GM19238 (cell line): Measurements from ENCODE around the gene HLA-DQB2.
"Not testable (repeated sequence)": the region's sequence is repeated elsewhere in the genome, so short reads cannot be mapped to it uniquely, and the experiment has no call there.

ENCODE experiments used
- DNase-seq: peaks from one replicate; pipeline ENCODE4 v3.0.0; 2011; ENCODE audit warnings: low spot score; ENCODE audit not compliant: insufficient read length

The HLA-DQB2 gene

DNA sequence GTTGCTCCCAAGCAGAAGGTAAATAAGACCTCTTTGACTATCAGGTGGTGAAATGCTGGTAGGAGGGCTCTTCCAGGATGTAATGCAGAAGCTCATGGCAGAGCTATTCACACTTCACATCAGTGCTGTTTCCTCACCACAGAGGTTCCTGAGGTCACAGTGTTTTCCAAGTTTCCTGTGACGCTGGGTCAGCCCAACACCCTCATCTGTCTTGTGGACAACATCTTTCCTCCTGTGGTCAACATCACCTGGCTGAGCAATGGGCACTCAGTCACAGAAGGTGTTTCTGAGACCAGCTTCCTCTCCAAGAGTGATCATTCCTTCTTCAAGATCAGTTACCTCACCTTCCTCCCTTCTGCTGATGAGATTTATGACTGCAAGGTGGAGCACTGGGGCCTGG, 17.7 kb downstream of the HLA-DQB2 start:
- not testable (repeated sequence) for DNase-seq

DNA sequence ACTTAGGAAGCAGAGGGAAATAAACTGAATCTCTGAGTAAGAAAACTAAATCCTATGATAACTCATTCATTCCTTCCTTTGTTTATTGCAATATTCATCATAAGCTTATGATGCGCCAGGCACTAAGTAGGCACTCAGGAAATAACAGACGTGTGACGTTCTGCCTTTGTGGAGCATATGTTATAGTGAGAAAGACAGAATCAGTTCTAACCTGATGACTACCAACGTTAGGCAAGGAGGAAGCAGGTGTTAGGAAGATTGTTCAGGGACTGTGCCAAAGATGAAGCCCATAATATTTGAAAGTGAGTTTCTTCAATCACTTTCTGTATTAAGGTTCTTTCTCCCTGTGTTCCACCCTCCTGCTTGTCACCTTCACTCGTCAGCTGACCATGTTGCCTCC, 18.6 kb downstream of the HLA-DQB2 start:
- no peak for DNase-seq

DNA sequence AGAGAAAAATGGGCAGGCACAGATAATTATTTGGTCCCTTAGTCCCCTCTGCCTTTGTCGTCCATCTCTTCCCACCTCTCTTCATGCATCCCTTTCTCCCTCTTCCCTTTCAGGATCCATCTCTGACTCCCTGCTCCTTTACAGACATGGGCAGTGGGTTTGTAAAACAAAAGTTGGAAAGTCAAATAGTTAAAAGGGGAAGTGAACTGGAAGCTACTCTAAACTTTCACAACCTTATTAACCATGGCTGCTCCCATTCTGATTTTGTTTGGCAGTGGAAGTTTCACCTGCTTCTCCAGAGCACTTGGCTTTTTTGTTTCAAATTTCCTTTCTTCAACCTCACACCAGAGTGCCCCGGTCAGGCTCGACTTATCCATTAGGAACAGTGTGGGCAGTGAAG, 21.0 kb downstream of the HLA-DQB2 start:
- DNase-seq, result no peak

- no peak for DNase-seq
Observed at GRCh38 chr6:32741031-32741960, 22.0 kb downstream of the HLA-DQB2 start, which contains the start of gene HLA-DQA2. Gene HLA-DQA2 (plus strand): TSS chr6:32741391. CDS start chr6:32741444, 53 bp downstream.

DNA sequence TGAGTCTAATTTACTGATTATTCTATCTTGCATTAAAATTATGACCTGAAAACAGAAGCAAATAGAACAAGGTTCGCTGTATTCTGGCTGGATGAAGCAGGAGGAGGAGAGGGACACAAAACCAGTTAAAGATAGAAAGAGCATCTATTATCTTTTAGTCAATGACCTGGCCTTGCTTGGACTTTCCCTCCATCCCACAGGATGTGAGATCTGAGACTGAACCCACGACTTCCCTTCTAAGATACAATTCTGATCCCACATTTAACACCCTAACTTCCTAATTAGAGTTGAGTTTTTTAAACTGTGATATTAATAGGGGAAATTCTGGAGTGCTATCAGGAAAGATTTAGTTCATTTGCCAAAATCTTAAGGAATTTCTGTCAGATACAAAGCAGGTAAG, 25.2 kb downstream of the HLA-DQB2 start:
- no peak for DNase-seq

DNA sequence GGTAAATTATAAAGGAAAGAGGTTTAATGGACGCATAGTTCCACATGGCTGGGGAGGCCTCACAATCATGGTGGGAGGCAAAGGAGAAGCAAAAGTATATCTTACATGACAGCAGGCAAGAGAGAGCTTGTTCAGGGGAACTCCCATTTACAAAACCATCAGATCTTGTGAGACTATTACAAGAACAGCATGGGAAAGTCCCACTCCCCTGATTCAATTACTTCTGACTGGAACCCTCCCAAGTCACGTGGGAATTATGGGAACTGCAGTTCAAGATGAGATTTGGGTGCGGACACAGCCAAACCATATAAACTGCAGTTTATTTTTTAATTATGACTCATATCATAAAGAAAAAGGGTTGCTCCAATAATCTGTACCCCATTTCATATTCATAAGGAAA, 44.5 kb downstream of the HLA-DQB2 start:
- DNase-seq, result no peak

DNA sequence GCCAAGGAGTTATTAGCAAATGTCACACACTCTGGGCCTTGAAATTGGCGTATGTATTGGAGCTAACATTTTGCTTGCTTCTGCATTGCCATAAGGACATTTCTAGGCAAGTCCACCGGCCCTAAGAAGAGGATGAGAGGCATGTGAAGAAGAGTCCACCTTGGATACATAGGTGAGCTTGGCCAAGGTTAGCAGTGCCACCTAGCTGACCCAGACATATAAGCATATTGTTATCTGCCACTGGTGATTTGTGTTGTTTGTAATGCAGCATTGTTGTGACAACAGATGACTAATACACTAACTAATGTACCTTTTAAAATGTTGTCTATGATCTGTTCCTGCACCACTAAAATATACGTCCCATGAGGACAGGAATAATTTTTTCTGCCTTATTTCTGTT, 46.9 kb downstream of the HLA-DQB2 start:
- no peak for DNase-seq

DNA sequence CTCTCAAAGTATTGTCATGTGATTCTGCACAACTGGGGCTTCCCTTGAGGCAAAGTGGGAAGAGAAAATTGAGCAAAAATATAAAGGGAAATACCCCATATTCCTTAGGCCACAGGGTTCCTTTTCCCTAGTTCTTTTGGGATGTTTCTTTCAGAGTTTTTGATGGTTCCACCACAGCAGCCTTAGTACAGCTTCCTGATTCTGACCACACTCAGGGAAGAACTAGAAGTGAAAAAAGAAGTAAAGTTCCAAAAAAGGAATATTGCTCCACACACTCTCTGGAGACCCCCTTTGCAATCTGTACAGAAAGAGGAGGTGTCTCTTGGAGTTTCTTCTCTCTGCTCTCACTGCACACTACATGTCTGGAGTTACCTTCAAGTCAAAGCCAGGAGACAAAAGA, 50.1 kb downstream of the HLA-DQB2 start:
- DNase-seq, result no peak

DNA sequence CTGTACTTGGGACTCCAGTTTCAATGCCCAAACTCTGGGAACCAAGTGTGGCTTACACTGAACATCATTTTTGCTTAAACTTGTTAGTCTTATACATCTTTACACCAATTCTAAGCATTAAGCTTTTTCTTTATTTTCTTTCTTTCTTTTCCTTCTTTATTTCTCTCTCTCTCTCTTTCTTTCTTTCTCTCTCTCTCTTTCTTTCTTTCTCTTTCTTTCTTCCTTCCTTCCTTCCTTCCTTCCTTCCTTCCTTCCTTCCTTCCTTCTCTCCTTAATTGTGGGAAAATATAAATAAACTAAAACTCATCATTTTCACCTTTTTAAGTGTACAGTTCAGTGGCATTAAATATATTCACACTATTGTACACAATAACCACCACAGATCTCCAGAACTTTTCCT, 53.7 kb downstream of the HLA-DQB2 start:
- DNase-seq, result no peak
